ENCODE results near the gene UROD.

DNA sequence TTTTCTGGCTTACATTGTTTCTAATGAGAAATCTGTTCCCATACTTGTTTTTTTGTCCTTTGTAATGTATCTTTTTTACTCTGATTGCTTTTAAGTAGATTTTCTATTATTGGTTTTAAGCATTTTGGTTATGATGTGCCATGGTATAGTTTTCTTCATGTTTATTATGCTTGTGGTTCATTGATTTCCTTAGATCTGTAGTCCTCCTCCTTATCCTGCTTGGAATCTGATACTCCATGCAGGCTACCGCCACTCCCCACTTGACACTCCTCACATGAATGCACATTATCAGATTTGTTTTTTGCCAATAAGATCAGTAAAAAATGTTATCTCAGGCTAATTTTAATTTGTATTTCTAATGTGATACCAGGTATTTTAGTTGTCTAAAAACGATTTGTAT, 20.8 kb downstream of the UROD start:
- no peak for TF ChIP-seq POLR2A (IDR thresholded peaks at IDR 0.05)
- TF ChIP-seq, protein P1, sequence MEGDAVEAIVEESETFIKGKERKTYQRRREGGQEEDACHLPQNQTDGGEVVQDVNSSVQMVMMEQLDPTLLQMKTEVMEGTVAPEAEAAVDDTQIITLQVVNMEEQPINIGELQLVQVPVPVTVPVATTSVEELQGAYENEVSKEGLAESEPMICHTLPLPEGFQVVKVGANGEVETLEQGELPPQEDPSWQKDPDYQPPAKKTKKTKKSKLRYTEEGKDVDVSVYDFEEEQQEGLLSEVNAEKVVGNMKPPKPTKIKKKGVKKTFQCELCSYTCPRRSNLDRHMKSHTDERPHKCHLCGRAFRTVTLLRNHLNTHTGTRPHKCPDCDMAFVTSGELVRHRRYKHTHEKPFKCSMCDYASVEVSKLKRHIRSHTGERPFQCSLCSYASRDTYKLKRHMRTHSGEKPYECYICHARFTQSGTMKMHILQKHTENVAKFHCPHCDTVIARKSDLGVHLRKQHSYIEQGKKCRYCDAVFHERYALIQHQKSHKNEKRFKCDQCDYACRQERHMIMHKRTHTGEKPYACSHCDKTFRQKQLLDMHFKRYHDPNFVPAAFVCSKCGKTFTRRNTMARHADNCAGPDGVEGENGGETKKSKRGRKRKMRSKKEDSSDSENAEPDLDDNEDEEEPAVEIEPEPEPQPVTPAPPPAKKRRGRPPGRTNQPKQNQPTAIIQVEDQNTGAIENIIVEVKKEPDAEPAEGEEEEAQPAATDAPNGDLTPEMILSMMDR (IDR thresholded peaks at IDR 0.05 in 4 of 5, conservative IDR thresholded peaks at IDR 0.05 in 1 of 5) = no peak
